ENCODE measurements around the gene MAP4K2.
"Not testable (repeated sequence)": the region's sequence is repeated elsewhere in the genome, so short reads cannot be mapped to it uniquely, and the experiment has no call there.

Gene MAP4K2

GRCh38 chr11:64803158-64803845 lies at the start of gene MAP4K2:
Gene MAP4K2 (minus strand): TSS chr11:64803214. CDS start chr11:64803149, 65 bp downstream.
- DNase-seq (ENCODE audit: low spot score): peak; percentile 98

GRCh38 chr11:64851831-64852351 lies 48.9 kb upstream of the MAP4K2 start:
- no peak for DNase-seq (ENCODE audit: low spot score)

GRCh38 chr11:64850979-64851567 lies 48.1 kb upstream of the MAP4K2 start:
- no peak for DNase-seq (ENCODE audit: low spot score)

GRCh38 chr11:64849598-64850356 lies 46.8 kb upstream of the MAP4K2 start:
- DNase-seq (ENCODE audit: low spot score): peak; percentile 37

- no peak for DNase-seq (ENCODE audit: low spot score)
These were observed 46.0 kb upstream of the MAP4K2 start for GRCh38 chr11:64848826-64849597.

- no peak for DNase-seq (ENCODE audit: low spot score)
These were observed 45.3 kb upstream of the MAP4K2 start for GRCh38 chr11:64848214-64848825.

DNA sequence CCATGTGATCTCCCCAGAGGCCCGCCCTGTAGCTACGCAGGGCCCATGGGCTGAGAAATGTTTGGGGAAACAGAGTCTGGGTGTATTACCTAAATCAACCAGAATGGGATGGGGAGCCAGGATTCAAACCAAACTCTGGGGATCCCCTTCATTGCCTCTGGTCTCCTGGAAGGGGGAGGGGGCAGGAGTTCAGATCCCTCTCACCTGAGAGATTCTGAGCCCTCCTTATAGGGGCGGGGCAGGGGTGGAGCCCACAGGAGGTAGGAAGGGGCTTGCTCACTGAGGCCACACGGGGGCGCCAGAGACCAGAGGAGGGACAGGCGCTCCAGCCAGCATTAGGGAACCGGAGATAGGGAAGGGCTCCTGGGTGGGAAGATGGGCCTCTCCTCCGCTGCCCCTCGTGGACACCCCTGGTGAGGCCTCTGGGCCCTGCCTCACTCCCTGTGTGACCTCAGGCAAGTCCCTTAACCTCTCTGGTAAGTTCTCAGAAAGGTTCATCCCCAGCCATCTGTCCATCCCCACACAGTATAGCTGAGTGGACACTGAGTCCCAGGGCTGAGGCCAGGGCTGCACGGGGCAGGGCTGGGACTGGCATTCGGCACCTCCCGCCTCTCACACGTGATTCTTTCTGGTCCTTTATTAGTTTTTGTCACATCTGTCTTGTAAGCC lies 44.1 kb upstream of the MAP4K2 start:
- DNase-seq (ENCODE audit: low spot score): peak; percentile 94

DNA sequence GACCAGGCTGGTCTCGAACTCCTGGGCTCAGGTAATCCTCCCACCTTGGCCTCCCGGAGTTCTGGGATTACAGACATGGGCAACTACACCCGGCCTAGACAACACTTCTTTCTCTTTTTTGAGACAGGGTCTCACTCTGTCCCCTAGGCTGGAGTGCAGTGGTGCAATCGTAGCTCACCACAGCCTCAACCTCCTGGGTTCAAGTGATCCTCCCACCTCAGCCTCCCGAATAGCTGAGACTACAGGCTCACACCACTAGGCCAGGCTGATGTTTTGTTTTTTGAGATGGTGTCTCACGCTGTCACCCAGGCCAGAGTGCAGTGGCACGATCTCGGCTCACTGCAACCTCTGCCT lies 42.7 kb upstream of the MAP4K2 start:
- not testable (repeated sequence) for DNase-seq (ENCODE audit: low spot score)

- DNase-seq (ENCODE audit: low spot score): no peak
These were observed 42.2 kb upstream of the MAP4K2 start for GRCh38 chr11:64845129-64845775.

DNA sequence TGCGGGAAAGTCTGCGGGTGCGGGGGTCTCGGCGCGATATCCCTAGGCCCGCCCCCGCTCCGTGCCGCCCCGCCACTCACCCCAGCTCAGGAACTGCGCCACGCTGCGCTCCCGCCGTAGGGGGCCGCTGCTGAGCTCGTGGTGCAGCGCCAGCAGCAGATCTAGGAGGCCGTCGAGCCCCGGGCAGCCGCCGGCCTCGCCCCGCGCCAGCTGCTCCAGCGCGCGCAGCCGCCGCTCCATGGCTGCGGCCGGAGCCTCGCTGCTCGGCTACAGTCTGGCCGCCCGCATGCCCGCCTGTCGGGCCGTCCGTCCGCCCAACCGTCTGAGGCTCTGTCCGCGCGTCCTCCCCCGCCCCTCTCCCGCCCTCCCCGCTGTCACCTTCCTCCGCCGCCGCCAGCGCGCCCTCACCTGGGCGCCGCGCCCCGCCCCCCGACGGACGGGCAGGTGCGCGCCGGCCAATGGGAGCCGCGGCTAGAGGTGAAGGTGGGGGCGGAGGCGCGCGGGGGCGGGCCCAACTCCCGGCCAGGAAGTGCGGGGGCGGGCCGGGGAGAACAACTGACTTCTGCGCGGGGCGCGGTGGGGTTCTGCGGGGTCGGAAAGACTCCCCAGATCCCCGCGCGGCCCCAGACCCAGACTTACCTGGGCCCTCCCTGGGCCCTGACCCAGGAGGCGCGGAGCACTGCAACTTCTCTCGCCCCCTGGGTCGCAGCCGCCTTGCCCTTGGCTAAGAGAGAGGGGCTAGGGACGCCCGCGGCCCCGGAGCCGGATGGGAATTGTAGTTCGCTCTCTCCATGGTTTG lies 41.5 kb upstream of the MAP4K2 start, which contains the start of gene CDC42BPG:
TSS of gene CDC42BPG (minus strand) at position 324 of the 799 bp plus-strand sequence. CDS start at position 240, 84 bp downstream.
- peak; percentile 94 for DNase-seq (ENCODE audit: low spot score)

DNA sequence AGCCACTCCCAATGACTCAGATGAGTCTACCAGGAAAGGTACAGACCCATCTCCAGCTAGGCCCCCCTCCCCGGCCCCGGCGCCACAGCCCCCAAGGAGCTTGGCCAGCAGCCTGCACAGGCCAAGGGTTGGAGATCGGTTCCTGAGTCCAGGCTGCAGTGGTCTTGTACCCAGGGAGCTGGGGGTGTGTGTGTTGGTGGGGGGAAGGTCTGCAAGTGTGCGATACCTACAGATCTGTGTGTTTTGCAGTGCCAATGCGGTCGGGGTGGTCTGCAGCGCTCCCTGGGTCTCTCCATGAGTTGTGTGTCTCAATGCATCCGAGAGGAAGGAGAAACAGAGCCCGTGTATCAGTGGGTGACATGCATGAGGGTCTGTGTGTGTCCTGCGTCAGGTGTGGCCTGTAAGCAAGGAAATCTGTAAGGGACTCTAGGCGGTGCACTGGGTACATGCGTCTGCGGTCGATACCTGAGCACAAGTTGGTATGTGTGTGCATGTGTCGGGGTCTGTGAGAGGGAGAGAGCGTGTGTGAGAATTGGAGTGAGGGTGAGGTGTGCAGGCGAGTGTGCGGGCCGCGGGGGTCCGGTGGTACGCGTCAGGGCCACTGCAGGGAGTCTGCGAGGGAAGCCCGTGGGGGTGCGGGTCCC lies 40.8 kb upstream of the MAP4K2 start:
- no peak for DNase-seq (ENCODE audit: low spot score)

DNA sequence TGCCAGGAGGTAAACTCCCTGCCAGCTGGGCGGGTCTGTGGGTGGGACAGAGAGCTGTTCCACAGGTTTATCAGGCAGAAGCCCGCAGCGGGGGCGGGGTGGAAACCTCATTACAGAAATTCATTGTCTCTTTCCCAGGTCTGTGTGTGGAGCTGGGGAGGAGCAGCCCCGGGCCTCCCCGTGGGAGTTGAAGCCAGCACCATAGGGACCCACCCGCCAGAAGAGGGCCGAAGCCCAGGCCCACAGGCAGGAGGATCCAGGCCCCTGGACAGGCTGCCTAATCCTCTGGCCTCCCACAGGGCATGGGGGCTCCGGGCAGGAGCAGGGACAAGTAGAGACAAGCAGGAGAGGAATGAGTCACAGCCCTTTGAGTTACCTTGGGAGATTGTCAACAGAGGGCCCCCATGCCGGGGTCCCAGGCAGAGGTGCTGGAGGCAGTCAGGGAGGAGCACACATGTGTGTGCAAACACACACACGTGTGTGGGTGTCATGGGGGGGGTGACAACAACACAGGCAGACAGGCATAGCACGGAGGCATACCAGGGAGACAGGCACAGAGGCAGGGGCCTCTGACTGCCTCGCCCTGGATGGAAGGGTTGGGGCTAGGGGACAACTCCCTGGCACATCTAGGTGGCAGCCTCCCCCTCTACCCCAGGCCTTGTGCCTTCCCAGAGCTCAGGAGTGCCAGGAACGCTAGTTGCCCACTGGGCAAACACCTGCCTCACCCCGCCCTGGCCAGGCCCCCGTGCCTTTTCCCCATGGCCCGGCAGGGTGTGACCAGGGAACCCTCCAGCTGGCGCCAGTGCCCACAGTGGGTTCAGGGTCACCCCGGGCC lies 40.1 kb upstream of the MAP4K2 start:
- DNase-seq (ENCODE audit: low spot score): no peak

DNA sequence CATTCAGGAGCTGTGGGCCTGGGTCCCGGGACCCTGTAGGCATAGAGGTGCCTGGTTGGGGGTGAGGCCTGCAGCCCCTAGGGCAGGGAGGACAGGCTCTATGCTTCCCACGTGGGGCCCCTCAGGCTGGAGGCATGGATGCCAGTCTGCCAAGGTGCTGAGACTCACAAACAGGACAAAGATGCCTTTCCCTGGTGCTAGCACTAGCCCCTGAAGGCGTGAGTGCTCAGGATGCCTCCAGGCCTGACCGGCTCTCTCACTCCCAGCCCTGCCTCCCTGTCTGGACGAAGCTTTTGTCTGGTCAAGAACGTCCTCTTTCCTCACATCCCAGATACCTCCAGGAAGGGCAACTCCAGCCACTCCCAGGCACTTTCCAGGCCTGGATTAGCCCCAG lies 39.3 kb upstream of the MAP4K2 start:
- DNase-seq (ENCODE audit: low spot score): no peak

GRCh38 chr11:64841592-64842365 lies 38.8 kb upstream of the MAP4K2 start:
- no peak for DNase-seq (ENCODE audit: low spot score)

- DNase-seq (ENCODE audit: low spot score): no peak
These were observed 37.1 kb upstream of the MAP4K2 start for GRCh38 chr11:64839887-64840782.

DNA sequence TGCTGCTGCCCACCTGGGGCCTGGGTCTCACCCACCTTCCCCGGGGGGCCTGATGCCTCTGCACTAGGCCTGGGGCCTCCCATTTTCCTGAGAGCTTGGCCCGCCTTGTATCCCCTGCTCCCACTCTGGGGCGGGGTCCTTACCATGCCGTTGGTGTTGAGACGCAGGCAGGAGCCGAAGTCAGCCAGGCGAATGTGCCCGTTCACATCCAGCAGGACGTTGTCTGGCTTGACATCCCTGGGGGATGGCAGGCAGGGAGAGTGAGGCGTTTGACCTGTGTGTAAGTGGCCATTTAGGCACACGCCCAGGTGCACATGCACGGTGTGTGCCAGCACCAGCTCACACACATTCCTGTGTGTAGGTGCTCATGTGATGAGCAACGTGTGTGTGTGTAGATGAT lies 36.3 kb upstream of the MAP4K2 start:
- DNase-seq (ENCODE audit: low spot score): no peak
